Neural cell (in vitro differentiated cells): ENCODE data around the gene SDCBP2.

ENCODE experiments used
- EZH2 ChIP-seq: fragments of 200-600, 300-800 bp; shearing (Covaris generic), sonication (generic); IDR thresholded peaks from 2 replicates; pipeline ENCODE4 v1.6.1; 2014; ENCODE audit warnings: antibody characterized with exemption, low read length, borderline replicate concordance, mild to moderate bottlenecking; ENCODE audit not compliant: insufficient read depth, poor library complexity, severe bottlenecking
- RAD21 ChIP-seq: fragments of 450-650 bp; conservative IDR thresholded peaks from 2 replicates; pipeline ENCODE4 v1.6.1; 2014; ENCODE audit warnings: antibody characterized with exemption, mild to moderate bottlenecking, moderate library complexity
- TF ChIP-seq, protein P1 (sequence below): fragments of 450-650 bp; IDR thresholded peaks from 2 replicates; pipeline ENCODE4 v1.5.1; 2014; ENCODE audit warnings: antibody characterized with exemption, mild to moderate bottlenecking, moderate library complexity; ENCODE audit not compliant: poor library complexity, severe bottlenecking

DNA sequence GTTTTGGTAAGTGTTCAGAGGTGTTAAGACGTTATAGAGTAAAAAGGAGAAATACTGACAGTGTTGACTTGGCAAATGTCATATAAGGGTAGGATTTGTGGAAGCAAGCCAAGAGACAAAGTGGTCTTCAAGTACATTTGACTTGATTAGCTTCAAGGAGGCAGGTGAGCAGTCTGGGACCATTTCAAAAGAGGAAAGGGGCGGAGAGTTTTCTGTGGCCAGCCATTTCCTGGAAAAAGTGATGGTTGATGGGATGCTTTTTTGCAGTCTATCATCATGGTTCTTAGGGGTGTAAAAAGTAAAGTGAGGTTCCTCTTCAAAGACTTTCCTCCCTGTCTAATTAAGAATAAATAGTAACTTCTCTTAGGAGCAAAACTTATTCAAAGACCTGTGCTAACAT is 35.2 kb upstream of the SDCBP2 start:
- TF ChIP-seq, protein P1, sequence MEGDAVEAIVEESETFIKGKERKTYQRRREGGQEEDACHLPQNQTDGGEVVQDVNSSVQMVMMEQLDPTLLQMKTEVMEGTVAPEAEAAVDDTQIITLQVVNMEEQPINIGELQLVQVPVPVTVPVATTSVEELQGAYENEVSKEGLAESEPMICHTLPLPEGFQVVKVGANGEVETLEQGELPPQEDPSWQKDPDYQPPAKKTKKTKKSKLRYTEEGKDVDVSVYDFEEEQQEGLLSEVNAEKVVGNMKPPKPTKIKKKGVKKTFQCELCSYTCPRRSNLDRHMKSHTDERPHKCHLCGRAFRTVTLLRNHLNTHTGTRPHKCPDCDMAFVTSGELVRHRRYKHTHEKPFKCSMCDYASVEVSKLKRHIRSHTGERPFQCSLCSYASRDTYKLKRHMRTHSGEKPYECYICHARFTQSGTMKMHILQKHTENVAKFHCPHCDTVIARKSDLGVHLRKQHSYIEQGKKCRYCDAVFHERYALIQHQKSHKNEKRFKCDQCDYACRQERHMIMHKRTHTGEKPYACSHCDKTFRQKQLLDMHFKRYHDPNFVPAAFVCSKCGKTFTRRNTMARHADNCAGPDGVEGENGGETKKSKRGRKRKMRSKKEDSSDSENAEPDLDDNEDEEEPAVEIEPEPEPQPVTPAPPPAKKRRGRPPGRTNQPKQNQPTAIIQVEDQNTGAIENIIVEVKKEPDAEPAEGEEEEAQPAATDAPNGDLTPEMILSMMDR = no peak
- no peak for TF ChIP-seq EZH2
- no peak for TF ChIP-seq RAD21
